GM19099 (cell line): ENCODE data around the gene PDCD4.

Source experiments
- POLR2A ChIP-seq: IDR thresholded peaks from 3 replicates; pipeline ENCODE4 v1.6.1; 2011; ENCODE audit warnings: low read depth; ENCODE audit not compliant: insufficient read length; ENCODE audit errors: extremely low read depth

The PDCD4 gene

GRCh38 chr10:110946496-110946895 is 74.8 kb downstream of the PDCD4 start:
- TF ChIP-seq POLR2A, result no peak

GRCh38 chr10:110947061-110947595 is 75.4 kb downstream of the PDCD4 start:
- no peak for TF ChIP-seq POLR2A
